ENCODE results near the gene ZC3H12D. TPM values are rescaled to one million over a fixed set of nuclear protein-coding genes. Genes with fewer than 3 reads are reported as not detected.
"Not testable (repeated sequence)": the region's sequence is repeated elsewhere in the genome, so short reads cannot be mapped to it uniquely, and the experiment has no call there.

ZC3H12D gene
- total RNA-seq, 1 donor from 2014 or later: 0.47 TPM

DNA sequence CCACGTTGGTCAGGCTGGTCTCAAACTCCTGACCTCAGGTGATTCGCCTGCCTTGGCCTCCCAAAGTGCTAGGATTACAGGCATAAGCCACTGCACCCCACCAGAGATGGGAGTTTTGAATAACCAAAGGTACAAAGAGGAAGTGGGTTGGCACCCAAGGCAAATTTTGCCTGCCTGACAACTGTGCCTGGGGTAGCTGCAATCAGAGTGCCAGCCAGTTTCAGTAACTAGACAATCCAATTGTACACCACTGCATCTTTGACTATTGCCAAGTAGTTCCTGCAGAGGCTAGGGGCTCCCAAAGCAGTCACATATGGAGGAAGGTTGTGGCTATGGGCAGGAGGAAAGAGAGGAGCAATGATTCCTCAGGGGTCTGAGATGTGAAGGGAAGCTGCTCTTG is 16.6 kb downstream of the ZC3H12D start:
- Mint-ChIP-seq H3K4me1 (no peaks in the 10 kb centered on the region), H3K4me3 (no peak overlapping the region)

DNA sequence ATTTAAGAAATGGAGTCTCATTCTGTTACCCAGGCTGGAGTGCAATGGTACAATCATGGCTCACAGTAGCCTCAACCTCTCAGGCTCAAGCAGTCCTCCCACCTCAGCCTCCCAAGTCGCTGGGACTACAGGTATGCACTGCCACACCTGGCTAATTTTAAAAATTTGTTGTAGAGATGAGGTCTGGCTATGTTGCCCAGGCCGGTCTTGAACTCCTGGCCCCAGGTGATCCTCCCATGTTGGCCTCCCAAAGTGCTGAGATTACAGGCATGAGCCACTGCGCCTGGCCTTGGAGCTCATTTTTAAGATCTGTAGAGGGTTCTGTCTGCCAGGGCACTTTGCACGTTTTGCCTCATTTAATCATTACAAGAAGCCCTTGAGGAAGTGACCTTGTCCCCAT is 17.5 kb downstream of the ZC3H12D start:
- no peaks in the 10 kb centered on the region for H3K36me3 Mint-ChIP-seq
- H3K9me3 Mint-ChIP-seq: no peaks in the 10 kb centered on the region
- H3K27ac Mint-ChIP-seq: no peak overlapping the region
- peaks cover 1% of the 10 kb centered on the region for H3K27me3 Mint-ChIP-seq (ENCODE audit: low read depth)
- no peaks in the 10 kb centered on the region for H3K4me1 Mint-ChIP-seq
- no peak overlapping the region for H3K4me3 Mint-ChIP-seq
- DNase-seq (ENCODE audit: low spot score in 2 of 2, unreplicated experiment in 2 of 2): no peak
- TF ChIP-seq, protein P1, sequence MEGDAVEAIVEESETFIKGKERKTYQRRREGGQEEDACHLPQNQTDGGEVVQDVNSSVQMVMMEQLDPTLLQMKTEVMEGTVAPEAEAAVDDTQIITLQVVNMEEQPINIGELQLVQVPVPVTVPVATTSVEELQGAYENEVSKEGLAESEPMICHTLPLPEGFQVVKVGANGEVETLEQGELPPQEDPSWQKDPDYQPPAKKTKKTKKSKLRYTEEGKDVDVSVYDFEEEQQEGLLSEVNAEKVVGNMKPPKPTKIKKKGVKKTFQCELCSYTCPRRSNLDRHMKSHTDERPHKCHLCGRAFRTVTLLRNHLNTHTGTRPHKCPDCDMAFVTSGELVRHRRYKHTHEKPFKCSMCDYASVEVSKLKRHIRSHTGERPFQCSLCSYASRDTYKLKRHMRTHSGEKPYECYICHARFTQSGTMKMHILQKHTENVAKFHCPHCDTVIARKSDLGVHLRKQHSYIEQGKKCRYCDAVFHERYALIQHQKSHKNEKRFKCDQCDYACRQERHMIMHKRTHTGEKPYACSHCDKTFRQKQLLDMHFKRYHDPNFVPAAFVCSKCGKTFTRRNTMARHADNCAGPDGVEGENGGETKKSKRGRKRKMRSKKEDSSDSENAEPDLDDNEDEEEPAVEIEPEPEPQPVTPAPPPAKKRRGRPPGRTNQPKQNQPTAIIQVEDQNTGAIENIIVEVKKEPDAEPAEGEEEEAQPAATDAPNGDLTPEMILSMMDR (IDR thresholded peaks at IDR 0.05; ENCODE audit: unreplicated experiment): no peak

More for the DNA sequence above, 16.6 kb downstream of the ZC3H12D start:
- Mint-ChIP-seq H3K9me3 (no peaks in the 10 kb centered on the region), H3K27me3 (ENCODE audit: low read depth) (peaks cover 1% of the 10 kb centered on the region), H3K27ac (no peak overlapping the region), H3K36me3 (no peaks in the 10 kb centered on the region)
- TF ChIP-seq, protein P1 (IDR thresholded peaks at IDR 0.05; ENCODE audit: unreplicated experiment): no peak
- no peak for DNase-seq (ENCODE audit: low spot score in 2 of 2, unreplicated experiment in 2 of 2)

DNA sequence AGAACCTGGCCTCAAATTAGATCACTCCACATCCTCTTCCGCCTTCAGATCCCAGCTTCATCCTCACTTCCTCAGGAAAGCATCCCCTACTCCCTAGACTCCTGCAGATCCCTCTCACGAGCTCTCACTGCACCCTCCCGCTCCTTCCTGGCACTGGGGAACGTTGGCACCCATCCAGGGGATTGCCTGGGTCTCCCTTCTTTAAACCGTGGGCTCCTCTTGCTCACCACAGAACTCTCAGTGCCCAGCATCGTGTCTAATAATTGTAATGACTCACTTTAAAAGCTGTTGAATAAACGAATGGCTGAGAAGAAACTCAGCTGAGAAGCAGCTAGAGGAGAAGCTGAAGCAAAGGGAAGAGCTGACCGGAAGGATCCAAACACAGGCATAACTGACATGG is 20.4 kb downstream of the ZC3H12D start:
- TF ChIP-seq, protein P1 (IDR thresholded peaks at IDR 0.05; ENCODE audit: unreplicated experiment): no peak
- H3K36me3 Mint-ChIP-seq: no peaks in the 10 kb centered on the region
- no peaks in the 10 kb centered on the region for H3K4me1 Mint-ChIP-seq
- no peak overlapping the region for H3K4me3 Mint-ChIP-seq
- H3K27me3 Mint-ChIP-seq (ENCODE audit: low read depth): peaks cover 5% of the 10 kb centered on the region
- no peak for DNase-seq (ENCODE audit: low spot score in 2 of 2, unreplicated experiment in 2 of 2)
- H3K27ac Mint-ChIP-seq: no peak overlapping the region
- H3K9me3 Mint-ChIP-seq: no peaks in the 10 kb centered on the region

DNA sequence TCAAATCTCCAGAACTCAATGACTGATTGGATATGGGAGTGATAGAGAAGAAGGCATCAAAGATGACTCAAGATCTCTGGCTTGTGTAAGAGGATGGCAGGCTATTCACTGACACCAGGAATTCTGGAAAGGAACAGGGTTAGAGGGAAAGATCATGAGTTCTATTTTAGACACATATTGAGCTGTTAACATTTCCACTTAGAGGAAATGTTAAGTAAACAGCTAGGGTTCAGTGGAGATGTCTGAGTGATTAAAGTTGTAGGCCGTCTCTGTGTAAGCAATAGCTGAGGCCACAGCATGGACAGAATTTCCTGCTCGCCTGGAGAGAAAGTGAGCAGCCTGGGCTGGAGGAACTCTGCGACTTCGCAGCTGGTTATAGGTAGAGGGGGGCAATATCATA is 21.0 kb downstream of the ZC3H12D start:
- Mint-ChIP-seq H3K9me3 (no peaks in the 10 kb centered on the region), H3K4me1 (no peaks in the 10 kb centered on the region), H3K4me3 (no peak overlapping the region), H3K27ac (no peak overlapping the region), H3K27me3 (ENCODE audit: low read depth) (peaks cover 10% of the 10 kb centered on the region), H3K36me3 (no peaks in the 10 kb centered on the region)
- TF ChIP-seq, protein P1 (IDR thresholded peaks at IDR 0.05; ENCODE audit: unreplicated experiment): no peak
- DNase-seq (ENCODE audit: low spot score in 2 of 2, unreplicated experiment in 2 of 2): no peak

DNA sequence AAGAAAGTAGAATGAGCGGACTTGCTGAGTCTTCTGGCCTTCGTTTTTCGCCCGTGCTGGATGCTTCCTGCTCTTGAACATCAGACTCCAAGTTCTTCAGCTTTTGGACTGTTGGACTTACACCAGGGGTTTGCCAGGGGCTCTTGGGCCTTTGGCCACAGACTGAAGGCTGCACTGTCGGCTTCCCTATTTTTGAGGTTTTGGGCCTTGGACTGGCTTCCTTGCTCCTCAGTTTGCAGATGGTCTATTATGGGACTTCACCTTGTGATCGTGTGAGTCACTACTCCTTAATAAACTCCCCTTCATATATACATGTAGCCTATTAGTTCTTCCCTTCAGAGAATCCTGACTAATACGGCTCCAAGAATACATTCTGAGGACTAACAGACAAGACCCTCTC is 22.1 kb downstream of the ZC3H12D start:
- H3K27me3 Mint-ChIP-seq (ENCODE audit: low read depth); DNase-seq (ENCODE audit: low spot score in 2 of 2, unreplicated experiment in 2 of 2); H3K4me1 Mint-ChIP-seq; H3K9me3 Mint-ChIP-seq; H3K27ac Mint-ChIP-seq; H3K36me3 Mint-ChIP-seq; H3K4me3 Mint-ChIP-seq: not testable (repeated sequence)

DNA sequence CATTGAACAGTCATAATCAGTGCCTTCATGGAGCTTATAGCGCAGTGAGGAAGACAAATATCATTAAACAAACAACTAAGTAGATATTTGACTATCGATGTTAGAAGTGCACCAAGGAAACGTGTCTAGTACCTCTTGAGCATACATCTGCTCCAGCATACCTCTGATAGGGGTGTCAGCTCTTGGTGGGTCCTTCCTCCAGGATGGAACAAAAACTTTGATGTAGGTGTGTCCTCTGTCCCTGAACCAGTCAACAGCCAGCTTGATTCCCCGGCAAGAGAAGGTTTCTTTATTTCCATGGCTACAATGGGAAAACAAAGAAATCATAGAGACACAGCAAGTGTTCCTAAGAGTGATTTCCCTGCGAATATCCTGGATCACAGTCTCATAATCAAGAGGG is 23.1 kb downstream of the ZC3H12D start:
- Mint-ChIP-seq H3K27ac (no peak overlapping the region), H3K4me1 (no peaks in the 10 kb centered on the region), H3K27me3 (ENCODE audit: low read depth) (peaks cover 10% of the 10 kb centered on the region), H3K9me3 (no peaks in the 10 kb centered on the region), H3K36me3 (no peaks in the 10 kb centered on the region), H3K4me3 (no peak overlapping the region)
- TF ChIP-seq, protein P1 (IDR thresholded peaks at IDR 0.05; ENCODE audit: unreplicated experiment): no peak
- DNase-seq (ENCODE audit: low spot score in 2 of 2, unreplicated experiment in 2 of 2): no peak

DNA sequence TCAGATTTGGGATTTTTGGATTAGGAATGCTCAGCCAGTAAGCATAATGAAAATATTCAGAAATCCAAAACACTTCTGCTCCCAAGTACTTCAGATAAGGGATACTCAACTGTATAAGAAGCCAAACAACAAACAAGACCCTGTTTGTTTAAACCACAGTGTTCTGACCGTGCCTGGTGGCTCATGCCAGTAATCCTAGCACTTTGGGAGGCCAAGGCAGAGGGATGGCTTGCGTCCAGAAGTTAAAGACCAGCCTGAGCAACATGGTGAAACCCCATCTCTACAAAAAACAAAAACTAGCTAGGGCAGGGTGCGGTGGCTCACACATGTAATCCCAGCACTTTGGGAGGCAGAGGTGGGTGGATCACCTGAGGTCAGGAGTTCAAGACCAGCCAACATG is 24.6 kb downstream of the ZC3H12D start:
- not testable (repeated sequence) for H3K9me3 Mint-ChIP-seq; H3K4me1 Mint-ChIP-seq; H3K36me3 Mint-ChIP-seq; DNase-seq (ENCODE audit: low spot score in 2 of 2, unreplicated experiment in 2 of 2); H3K4me3 Mint-ChIP-seq; H3K27ac Mint-ChIP-seq; H3K27me3 Mint-ChIP-seq (ENCODE audit: low read depth)
